Fibroblast of skin of abdomen (primary cell): ENCODE results near the gene HOXC13.

Source experiments
- DNase-seq: peaks from one replicate; pipeline ENCODE4 v3.0.0-alpha.2; 2013

HOXC13 gene

DNA sequence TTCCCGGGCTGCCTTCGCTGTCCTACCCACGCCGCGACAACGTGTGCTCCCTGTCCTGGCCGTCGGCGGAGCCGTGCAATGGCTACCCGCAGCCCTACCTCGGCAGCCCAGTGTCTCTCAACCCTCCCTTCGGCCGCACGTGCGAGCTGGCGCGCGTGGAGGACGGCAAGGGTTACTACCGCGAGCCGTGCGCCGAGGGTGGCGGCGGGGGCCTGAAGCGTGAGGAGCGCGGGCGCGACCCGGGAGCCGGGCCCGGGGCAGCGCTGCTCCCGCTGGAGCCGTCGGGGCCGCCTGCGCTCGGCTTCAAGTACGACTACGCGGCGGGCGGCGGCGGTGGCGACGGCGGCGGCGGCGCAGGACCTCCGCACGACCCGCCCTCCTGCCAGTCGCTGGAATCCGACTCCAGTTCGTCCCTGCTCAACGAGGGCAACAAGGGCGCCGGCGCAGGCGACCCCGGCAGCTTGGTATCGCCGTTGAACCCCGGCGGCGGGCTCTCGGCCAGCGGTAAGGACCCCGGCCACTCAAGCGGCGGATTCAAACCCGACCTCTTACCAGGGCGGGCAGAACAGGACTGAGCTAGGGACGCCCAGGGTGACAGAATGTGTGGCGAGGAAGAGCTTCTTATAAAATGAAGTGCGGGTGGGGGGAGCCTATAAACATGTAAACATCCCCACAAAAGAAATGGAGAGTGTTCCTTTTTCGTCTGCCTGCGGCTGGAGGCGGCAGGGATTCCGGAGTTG lies 16.6 kb downstream of the HOXC13 start:
- DNase-seq, result no peak

DNA sequence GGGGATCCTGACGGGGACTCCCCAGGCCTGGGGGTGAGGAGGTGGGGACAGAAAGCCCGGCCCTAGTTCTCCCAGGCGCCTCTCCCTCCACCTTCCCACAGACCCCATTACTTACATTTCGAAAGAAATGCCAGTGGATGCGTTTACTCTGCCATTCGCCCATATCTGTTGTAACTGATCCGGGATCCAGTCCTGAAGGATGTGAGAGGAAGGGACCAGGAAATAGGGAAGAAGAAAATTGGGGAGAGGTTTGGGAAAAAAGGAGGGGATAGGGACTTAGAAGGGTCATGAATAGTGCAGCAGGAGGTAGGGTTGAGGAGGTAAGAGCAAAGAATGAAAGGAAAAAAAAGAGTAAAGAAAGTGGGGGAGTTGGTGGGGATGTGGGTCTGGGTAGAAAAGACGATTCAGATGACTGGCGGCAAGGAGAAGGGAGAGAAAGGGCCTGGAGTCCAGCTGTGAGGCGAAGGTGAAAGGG lies 17.2 kb downstream of the HOXC13 start:
- DNase-seq, result no peak

DNA sequence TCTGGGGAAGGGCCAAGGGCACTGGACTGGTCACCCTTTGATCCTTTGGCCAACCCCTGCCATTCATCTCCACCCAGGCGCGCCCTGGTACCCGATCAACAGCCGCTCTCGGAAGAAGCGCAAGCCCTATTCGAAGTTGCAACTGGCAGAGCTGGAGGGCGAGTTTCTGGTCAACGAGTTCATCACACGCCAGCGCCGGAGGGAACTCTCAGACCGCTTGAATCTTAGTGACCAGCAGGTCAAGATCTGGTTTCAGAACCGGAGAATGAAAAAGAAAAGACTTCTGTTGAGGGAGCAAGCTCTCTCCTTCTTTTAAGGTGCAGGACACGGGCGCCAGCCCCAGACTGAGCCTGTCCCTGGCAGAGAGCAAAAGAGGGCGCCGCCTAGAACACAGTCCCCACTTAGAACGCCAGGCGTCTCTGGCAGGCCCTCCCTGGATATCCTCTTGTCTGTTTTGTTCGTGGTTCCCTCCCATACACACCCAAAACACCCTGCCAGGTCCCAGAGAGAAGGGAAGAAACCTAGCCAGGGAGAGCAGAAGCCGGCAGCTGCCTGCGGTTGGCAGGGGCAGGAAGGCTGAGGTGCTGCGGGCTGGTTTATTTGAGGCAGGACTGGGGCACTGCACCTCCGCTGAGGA lies 17.7 kb downstream of the HOXC13 start:
- DNase-seq, result no peak

DNA sequence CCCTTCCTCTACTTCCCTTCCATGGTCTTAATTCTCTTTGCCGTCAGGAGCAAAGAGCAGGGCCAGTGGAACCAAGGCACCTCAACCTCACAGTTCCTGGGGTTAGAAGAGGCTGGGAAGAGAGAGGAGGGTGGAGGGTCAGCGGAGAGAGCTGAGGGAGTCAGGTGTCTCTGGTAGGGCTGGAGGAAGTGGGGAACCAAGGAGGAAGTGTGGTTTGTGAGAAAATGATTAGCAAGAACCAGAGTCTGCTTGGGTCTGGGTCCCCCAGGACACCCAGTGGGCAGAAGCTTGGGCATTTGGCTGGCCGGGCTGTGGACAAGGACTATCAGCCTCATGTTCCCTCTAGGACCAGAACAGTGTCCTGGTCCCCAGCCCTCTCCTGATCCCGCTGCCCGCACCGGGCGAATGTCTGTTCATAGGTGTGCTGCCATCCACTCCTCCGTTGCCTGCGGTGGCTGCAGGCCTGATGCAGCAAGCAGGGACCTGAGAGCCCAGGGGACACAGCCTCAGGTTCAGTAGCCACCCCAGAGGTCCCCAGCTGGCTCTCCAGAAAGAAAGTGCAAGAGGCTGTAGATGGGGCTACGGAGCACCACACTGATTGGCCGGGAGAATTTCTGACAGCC lies 18.4 kb downstream of the HOXC13 start:
- DNase-seq, result no peak

DNA sequence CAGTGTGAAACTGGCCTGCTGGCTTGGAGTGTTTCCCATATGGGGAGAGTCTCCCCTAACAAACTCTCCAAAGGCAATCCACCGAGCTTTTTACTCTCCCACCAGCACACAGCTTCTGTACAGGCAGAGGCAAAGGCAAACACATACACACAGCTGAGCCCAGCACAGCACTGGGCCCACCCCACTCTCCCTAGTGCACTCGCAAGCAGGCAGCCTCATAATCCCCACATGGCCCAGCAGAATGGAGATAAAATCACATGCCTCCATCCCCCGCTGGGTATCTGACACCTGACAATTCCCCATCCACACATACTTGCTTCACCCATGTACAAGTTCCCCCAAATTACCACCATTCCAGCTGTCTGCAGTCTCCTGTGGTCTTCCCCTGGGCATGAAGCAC lies 19.5 kb downstream of the HOXC13 start:
- no peak for DNase-seq

DNA sequence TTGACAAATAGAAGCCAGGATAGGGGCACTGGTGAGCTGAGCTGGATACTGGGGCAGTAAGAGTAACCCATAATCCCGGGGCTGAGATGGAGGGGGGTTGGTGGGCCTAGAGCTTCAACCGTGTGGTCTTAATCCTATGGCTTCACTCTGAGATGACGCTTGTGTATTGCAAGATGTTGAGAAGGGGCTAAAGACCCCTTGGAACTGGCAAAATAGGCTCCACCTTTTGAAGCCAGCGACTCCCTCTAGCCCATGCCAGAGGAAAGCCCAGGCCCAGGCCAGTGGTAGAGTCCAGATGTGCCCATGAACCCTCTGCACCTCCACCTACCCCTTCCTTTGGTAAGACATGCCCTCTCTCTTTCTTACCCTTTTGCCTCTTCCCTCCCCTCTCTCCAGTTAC lies 20.7 kb downstream of the HOXC13 start:
- no peak for DNase-seq

DNA sequence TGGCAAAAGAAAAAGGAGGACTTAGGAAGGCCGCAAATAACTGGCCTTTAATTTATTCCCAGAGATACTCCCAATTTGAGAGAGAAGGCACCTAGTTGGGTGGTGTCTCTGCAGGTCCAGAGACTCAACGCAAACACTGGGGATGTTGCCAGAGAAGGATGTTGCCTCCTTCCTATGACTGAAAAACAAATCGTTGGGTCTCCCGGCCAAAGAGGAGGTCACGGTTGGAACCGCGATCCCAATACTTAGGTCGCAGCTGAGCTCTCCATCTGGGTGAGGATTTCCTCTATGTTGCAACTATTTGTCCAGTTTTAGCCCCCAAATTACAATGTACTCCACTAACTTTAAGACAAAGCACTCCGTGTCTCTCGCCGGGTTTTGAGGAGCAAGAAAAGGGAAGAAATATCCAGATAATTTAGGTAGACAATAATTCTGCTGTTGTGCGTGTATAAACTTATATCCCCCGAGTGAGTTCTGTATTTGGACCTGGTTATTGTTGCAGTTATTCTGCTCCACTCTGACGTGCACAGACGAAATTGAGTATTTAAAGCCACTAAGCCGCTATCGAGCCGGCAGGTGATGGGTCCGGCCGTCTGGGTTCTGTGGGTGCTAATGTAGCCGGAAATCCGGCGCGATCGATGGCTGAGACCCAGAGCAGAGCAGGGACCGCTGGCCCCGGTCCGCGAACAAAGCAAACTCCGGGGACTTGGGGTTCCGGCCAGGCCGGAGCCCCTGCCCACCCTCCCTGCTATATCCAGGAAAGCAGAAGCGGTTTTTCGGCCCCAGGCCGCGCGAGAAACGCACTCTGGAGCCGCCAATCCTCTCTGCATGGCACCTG lies 21.8 kb downstream of the HOXC13 start:
- no peak for DNase-seq

DNA sequence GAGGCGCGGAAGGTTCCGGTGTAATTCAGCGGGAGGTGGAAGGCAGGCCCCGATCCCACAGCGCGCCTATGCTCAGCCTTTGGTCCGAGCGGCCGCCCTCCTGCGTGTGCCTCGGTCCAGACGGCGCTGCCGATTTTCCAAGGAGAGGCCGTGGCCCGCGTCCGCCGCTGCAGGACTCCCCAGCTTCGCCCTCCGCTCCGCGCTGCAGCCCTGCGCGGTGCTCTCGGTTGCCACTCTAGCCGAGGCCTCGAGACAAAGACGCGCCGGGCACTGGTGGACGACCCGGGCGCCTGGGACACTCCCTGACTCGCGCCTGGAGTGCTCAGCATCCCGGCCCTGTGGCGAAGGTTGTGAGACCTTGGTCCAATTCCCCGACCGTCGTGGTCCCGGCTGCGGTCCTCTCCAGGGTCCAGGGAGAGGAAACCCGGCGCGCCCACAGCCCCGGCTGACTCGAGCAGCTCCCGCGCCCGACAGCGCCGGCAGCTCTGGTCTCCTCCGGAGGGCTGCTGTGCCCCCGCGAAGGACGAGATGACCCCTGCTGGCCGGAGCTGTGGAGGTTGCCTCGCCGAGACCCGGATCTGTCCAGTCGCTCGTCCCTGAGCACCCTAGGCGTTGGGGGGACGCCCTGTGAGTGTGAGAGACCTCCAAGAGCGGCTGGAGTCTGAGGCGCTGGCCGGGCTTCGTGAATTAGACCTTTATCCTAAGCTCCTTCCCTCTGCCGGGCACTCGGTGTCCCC lies 22.6 kb downstream of the HOXC13 start:
- no peak for DNase-seq

DNA sequence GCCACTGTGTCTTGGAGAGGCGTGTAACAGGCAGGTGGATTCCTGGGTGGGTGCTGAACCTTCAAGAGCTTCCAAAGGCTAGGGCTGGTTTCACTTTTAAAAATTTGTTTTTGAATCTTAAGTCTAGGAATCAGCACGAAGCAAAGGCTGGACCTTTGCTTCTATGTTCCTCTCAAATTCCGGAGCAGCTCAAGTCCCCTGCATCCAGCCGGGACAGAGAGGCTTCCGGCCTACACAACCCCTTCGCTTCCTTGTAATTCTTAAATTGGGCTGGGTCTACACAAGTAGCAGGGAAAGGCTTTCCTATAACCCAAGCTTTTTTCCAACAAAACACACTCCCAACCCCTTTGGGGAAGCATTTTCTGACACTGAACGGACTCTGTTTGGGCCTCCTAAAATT lies 24.4 kb downstream of the HOXC13 start:
- no peak for DNase-seq

DNA sequence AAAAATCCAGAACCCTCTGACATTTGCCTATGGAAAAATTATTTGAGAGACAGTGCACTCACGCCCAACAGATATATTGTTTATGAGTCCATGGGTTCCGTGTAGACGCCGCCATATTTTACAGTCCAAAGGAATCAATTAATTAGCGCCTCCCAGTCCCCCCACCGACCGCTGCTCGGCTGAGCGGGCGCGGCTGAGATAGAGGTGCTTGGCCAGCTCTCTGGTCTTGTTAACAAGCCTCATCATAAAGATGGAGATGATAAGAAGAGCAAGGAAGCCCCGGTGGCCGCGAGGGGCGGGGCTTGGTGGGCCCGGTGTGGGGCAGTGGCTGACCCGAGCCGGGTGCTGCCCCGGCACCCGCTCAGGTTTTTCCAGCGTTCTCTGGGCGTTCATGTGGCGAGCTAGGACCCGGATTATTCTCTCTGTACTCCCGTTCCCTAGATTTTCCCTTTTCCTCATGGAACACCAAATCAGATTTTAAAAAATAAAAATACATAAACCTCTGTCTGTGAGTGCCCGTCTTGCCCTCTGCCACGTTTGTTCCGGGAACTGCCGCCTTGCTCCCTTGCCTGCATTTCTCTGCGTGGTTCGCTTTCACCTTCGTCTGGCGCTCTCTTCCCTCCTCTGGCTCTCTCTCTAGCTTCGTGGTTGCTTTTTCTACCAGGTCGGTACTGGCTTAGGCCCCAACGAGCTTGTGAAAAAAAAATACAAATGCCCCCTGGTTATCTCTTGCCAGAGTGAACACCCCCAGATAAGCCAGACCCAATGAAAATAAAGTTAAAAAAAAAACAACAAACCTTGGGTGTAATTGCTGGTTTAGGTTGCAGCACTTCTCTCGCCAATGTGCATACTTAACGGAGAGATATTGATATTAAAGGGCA lies 25.0 kb downstream of the HOXC13 start:
- no peak for DNase-seq

DNA sequence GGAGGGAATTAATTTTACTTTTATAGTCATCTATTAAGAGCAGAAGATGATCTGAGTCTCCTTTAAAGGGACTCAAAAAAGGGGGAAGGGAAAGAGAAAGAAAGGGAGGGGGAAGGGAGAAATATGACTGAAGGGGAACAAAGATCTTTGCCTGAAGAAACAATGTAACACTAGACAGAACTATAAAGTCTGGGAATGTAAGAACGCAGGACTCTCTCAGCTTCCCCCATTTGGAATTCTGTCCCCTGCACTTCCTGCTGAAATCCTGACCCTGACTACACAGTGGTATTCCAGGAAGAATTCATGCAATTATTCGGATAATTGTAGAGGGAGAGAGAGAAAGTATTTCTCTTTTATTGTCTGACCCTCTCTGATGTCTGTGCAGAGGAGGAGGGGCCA lies 25.7 kb downstream of the HOXC13 start:
- DNase-seq, result no peak

DNA sequence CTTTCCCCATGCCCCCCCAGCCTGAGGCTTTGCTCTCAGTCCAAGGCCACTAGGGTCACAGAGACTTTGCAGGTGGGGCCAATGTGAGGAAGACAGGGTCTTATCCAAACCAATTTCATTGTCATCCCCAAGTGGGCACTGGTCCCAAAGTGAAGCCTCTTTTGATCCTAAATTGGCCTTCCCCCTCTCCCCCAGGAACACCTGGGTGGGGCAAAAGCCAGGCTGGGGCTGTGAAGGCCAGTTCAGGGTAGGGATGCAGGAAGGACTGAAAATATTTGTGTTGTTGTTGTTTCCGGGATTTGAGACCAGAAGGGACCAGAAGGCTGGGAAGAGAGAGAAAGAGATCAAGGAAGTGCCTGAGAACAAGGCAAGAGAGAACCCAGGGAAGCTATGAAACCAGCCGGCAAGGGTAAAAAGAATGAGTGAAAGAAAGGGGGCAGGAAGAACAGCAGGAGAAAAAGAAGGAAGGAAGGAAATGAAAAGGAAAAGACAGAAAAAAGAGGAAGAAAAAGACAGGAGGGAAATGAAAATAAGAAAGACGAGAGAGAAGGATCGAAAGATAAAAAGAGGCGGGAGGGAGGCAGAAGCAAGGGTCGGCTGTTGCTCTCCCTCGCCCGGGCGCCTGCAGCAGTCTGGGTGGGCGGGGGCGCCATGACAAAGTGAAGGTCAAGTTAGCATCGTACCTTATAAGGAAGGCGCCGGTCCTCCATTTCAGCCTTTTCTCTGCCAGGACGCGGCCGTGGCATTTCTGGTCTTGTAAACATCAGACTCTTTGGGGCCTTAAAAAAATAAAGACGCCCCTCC lies 26.9 kb downstream of the HOXC13 start:
- DNase-seq, result no peak

DNA sequence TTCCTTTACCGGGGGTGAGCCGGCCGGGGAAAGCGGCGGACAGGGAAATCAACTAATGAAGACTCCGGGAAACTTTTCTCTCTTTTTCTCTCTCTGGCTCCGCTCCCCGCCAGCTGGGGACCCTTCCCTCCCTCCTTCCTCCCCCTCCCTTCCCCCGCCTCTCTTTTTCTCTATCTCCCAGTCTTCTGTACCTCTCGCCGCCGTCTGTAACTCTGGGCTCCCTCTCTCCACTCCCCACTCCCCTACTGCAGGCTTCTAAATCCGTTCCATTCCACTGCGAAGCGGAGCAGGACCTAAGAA lies 27.4 kb downstream of the HOXC13 start:
- no peak for DNase-seq

DNA sequence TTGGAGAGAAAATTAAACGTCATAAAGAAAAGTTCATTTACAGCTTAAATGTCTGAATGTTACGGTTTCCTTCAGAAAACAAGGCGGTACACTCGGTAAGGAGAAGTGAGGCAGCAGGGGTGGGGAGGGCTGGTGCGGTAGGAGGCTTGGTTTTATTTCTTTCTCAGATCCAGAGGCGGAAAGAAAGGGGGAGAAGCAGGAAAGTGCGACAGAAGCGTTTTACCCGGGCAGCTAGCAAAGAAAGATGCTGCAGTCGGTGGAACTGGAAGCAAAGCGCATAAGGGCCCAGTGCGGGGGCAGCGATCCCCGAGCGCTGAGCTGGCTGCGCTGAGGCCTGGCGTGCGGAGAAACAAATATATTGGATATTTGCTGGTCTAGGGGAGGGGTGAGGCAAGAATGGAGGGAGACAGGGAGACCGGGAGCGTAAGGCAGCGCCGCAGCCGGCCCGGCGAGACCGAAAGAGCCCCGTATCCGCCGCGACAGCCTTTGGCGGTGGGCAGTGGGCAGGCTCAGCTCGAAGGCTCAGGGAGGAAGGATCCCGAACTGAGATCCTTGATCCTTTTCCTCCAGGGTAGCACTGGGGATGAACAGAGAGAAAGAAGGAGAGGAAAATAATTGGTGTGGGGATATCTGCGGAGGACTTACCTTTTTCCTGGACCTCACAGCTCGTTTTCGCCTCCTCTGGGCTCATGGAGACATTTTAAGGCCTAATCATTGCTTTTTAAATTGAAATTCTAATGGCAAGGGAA lies 27.9 kb downstream of the HOXC13 start:
- no peak for DNase-seq

DNA sequence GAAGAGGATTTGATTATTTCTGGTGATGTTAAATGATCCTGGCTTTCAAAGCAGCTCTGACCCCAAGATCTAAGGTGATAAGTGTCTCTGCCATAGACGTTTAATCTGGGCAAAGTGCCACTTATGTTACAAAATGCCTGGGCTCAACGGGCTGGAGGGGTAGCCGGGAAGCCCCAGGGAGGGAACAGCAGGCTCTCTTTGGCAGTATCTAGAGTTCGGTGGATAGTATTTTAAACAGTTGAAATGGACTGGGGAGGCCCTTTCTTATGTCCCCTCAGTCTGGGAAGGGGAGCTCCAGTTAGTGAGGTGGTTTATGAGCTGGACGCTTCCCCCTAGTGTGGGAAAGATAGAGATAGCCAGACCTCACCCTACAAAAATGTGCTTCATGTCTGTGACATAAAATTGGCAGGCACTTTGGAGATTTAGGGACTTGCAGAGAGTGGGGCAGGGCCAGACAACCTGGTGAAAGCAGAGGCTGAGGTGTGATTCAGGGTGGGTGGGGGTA lies 28.8 kb downstream of the HOXC13 start:
- no peak for DNase-seq

DNA sequence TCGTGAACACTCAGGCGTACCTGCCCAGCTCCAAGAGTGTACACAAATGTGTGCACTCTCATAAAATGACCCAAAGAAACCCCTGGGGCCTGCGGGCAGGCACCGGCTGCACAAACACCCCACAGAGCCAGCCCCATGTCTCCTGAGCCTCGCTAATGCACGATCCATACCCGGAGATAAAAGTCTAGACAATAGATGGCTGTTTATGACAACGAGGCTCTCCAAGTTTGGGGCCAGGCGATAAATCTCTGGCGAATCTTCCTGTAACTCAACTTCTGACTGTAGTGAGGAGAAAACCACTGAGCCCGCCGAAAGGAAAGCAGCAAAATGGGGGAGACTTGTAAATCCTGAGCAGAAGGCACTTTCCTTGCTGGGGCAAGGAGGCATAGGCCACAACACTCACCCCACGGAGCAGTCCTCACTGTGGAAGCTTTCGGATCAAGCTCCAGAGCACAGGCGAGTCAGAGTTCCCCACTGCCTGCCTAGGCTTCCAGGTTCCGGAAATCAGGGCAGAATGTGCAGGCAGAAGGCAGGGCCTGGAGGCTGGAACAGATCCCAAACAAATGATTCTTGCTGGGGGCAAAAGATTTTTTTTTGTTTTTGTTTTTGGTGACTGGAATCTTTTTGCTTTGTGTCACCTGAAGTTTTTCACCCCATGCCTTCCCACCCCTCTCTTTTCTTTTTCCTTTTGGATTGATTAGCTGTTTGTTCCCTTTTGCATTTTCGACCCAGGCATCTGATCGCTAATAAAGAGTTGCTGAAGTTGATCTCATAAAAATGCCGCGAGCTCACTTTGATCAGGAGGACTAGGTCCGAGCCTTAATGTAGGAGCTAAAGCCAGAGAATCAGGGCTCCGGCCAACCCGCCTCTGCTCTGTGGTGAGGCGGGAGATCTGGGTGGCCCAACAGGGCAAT lies 29.8 kb downstream of the HOXC13 start:
- DNase-seq, result no peak

DNA sequence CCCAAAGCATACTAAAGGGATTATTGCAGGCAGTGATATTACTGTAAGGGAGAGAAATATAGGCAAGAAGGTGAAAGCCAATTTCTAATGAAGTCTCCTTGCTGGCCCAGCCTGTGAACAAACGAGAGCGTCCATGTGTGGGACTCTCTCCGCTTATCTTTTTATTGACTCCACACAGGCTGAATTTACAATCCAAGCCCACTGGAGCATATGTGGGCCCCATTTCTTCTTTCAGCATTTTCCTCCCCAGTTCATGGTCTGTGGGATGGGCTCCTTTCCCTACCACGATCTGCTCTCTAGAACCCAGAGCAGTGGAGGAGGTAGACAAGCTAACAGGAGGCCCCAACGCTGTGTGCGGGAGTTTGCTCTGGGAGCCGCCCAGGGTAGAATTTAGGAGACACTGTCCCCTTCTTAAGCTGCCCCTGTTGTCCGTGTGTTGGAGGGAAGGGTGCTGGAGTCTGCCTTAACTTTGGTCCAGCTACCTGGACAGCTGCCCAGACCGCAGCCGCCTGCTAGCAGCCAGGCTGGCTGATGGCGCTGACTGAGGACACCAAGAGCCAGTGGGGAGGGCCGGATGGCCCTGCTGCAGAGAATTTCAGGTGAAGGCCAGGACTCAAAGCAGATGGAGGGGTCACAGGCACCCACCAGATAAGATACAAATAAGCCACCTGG lies 31.1 kb downstream of the HOXC13 start:
- DNase-seq, result no peak

DNA sequence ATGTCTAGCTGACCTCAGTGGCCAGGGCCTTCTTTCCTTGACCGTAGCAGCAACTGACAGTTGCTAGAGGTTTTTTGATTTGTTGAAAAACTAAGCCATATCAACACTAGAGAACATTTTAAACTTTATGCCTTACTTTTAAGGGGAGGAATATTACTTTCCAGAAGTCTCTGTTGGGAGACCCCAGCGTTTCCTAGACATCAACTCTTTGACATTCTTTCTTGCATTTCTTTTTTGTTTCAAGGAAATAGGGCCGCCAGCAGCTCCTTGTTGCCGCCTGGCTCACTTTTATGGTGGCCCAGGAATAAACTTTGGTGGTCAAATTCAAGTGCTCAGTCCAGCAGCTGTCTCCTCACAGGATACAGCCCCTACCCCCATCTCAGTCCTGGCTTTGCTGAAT lies 31.8 kb downstream of the HOXC13 start:
- no peak for DNase-seq
